Measurements from ENCODE around the gene NGLY1. TPM values are rescaled to one million over a fixed set of nuclear protein-coding genes. Genes with fewer than 3 reads are reported as not detected.
A peak's percentile ranks its signal among the peaks of the same experiment; 100 is the strongest.

Gene NGLY1
- total RNA-seq, 1 experiment from 2014 or later, result 29.4 TPM

DNA sequence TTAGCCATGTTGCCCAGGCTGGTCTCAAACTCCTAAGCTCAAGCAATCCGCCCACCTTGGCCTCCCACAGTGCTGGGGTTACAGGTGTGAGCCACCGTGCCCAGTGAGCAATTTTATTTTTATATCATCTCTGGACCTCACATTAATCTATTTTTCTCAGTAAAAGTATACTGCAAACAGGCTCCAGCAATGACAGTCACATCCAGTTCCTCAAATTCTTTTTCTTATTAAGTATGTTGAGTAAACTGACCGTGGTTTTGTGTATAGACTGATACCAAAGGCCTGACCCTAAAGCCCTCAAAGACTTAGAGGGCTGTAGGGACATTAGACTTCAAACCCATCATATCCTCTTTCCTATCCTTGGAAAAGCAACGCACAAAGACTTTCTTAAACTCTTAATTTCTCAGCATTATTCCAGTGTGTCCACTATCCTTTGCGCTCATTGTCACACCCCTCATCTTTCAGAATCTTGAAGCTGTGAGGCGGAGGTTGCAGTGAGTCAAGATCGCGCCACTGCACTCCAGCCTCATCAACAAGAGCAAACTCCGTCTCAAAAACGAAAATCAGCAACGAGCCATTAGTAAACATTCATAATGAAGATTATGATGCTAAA, 2.0 kb downstream of the NGLY1 start:
- intact Hi-C loops (cut with micrococcal nuclease), result no loop called here
- Histone ChIP-seq H3K27me3 (ENCODE audit: insufficient read depth, low read length) (no peaks in the 10 kb centered on the region), H3K27ac (ENCODE audit: low read depth, low read length) (no peak overlapping the region), H2AFZ (ENCODE audit: low read depth, low read length, poor library complexity, severe bottlenecking) (no peak overlapping the region), H3K36me3 (ENCODE audit: control insufficient read depth in 1 of 2, insufficient read depth in 2 of 2, low read length in 2 of 2) (peaks cover 9 to 19% of the 10 kb centered on the region in 2 experiments; a peak in 3 of 4 replicates), H3K9me3 (ENCODE audit: control insufficient read depth in 1 of 2, insufficient read depth in 1 of 2, low read depth in 1 of 2, low read length in 2 of 2) (no peaks in the 10 kb centered on the region), H3K4me3 (replicated peaks in 1 of 2; ENCODE audit: low read depth in 1 of 2, low read length in 2 of 2) (no peak overlapping the region; a peak in 1 of 4 replicates), H3K9me2 (ENCODE audit: insufficient read depth) (no peaks in the 10 kb centered on the region), H3K9ac (ENCODE audit: low read length) (no peak overlapping the region), H3K4me1 (ENCODE audit: control insufficient read depth in 1 of 2, insufficient read depth in 2 of 2, low read length in 2 of 2) (peaks cover 3 to 19% of the 10 kb centered on the region in 2 experiments; a peak in 2 of 4 replicates), H3K79me2 (ENCODE audit: insufficient read depth, low read length) (peaks cover 40% of the 10 kb centered on the region), H4K20me1 (ENCODE audit: insufficient read depth) (no peaks in the 10 kb centered on the region), H3K4me2 (ENCODE audit: low read length) (peak overlapping the region; percentile 77)
- ATAC-seq, result no peak
- RAD21 ChIA-PET (ENCODE audit: low non-redundant PET in 1 of 2, low total read pairs in 2 of 2, uncharacterized antibody in 2 of 2, unreplicated experiment in 2 of 2), result no interaction called here
- BruUV-seq (replicated peaks), result no TSS peak
- DNase-seq (ENCODE audit: low read depth, low spot score), result no peak
- POLR2A ChIA-PET, result no interaction called here
- CTCF ChIA-PET, result no interaction called here
- TF ChIP-seq TCF7L2 (IDR thresholded peaks at IDR 0.05; ENCODE audit: borderline replicate concordance, extremely low read depth, insufficient read depth, insufficient read length) (no peak), ZFX (IDR thresholded peaks at IDR 0.05) (no peak), SP1 (IDR thresholded peaks at IDR 0.05; ENCODE audit: low read depth) (no peak), ELF1 (IDR thresholded peaks at IDR 0.05; ENCODE audit: borderline replicate concordance, low read depth) (no peak), CBX3 (IDR thresholded peaks at IDR 0.05; ENCODE audit: low read depth) (no peak), EZH2phosphoT487 (IDR thresholded peaks at IDR 0.05; ENCODE audit: borderline replicate concordance) (no peak), RAD21 (IDR thresholded peaks at IDR 0.05; ENCODE audit: low read depth) (no peak), ZNF274 (IDR thresholded peaks at IDR 0.05; ENCODE audit: low read depth, low read length) (no peak), EGR1 (IDR thresholded peaks at IDR 0.05; ENCODE audit: low read depth) (no peak), CEBPB (IDR thresholded peaks at IDR 0.05; ENCODE audit: low read depth) (no peak), EZH2 (IDR thresholded peaks at IDR 0.05) (no peak), SRF (IDR thresholded peaks at IDR 0.05; ENCODE audit: low read depth) (no peak), JUND (IDR thresholded peaks at IDR 0.05) (no peak)
- TF ChIP-seq, protein P1, sequence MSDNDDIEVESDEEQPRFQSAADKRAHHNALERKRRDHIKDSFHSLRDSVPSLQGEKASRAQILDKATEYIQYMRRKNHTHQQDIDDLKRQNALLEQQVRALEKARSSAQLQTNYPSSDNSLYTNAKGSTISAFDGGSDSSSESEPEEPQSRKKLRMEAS (IDR thresholded peaks at IDR 0.05), result no peak
- TF ChIP-seq, protein P2, sequence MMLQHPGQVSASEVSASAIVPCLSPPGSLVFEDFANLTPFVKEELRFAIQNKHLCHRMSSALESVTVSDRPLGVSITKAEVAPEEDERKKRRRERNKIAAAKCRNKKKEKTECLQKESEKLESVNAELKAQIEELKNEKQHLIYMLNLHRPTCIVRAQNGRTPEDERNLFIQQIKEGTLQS (IDR thresholded peaks at IDR 0.05), result no peak
- TF ChIP-seq, protein P3, sequence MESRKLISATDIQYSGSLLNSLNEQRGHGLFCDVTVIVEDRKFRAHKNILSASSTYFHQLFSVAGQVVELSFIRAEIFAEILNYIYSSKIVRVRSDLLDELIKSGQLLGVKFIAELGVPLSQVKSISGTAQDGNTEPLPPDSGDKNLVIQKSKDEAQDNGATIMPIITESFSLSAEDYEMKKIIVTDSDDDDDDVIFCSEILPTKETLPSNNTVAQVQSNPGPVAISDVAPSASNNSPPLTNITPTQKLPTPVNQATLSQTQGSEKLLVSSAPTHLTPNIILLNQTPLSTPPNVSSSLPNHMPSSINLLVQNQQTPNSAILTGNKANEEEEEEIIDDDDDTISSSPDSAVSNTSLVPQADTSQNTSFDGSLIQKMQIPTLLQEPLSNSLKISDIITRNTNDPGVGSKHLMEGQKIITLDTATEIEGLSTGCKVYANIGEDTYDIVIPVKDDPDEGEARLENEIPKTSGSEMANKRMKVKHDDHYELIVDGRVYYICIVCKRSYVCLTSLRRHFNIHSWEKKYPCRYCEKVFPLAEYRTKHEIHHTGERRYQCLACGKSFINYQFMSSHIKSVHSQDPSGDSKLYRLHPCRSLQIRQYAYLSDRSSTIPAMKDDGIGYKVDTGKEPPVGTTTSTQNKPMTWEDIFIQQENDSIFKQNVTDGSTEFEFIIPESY (IDR thresholded peaks at IDR 0.05; ENCODE audit: extremely low read depth, insufficient replicate concordance, low read length), result no peak
- TF ChIP-seq, protein P4, sequence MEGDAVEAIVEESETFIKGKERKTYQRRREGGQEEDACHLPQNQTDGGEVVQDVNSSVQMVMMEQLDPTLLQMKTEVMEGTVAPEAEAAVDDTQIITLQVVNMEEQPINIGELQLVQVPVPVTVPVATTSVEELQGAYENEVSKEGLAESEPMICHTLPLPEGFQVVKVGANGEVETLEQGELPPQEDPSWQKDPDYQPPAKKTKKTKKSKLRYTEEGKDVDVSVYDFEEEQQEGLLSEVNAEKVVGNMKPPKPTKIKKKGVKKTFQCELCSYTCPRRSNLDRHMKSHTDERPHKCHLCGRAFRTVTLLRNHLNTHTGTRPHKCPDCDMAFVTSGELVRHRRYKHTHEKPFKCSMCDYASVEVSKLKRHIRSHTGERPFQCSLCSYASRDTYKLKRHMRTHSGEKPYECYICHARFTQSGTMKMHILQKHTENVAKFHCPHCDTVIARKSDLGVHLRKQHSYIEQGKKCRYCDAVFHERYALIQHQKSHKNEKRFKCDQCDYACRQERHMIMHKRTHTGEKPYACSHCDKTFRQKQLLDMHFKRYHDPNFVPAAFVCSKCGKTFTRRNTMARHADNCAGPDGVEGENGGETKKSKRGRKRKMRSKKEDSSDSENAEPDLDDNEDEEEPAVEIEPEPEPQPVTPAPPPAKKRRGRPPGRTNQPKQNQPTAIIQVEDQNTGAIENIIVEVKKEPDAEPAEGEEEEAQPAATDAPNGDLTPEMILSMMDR (IDR thresholded peaks at IDR 0.05 in 2 of 3, conservative IDR thresholded peaks at IDR 0.05 in 1 of 3; ENCODE audit: borderline replicate concordance in 1 of 3, insufficient read depth in 1 of 3, low read depth in 2 of 3, low read length in 2 of 3), result no peak
- TF ChIP-seq, protein P5, sequence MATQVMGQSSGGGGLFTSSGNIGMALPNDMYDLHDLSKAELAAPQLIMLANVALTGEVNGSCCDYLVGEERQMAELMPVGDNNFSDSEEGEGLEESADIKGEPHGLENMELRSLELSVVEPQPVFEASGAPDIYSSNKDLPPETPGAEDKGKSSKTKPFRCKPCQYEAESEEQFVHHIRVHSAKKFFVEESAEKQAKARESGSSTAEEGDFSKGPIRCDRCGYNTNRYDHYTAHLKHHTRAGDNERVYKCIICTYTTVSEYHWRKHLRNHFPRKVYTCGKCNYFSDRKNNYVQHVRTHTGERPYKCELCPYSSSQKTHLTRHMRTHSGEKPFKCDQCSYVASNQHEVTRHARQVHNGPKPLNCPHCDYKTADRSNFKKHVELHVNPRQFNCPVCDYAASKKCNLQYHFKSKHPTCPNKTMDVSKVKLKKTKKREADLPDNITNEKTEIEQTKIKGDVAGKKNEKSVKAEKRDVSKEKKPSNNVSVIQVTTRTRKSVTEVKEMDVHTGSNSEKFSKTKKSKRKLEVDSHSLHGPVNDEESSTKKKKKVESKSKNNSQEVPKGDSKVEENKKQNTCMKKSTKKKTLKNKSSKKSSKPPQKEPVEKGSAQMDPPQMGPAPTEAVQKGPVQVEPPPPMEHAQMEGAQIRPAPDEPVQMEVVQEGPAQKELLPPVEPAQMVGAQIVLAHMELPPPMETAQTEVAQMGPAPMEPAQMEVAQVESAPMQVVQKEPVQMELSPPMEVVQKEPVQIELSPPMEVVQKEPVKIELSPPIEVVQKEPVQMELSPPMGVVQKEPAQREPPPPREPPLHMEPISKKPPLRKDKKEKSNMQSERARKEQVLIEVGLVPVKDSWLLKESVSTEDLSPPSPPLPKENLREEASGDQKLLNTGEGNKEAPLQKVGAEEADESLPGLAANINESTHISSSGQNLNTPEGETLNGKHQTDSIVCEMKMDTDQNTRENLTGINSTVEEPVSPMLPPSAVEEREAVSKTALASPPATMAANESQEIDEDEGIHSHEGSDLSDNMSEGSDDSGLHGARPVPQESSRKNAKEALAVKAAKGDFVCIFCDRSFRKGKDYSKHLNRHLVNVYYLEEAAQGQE (IDR thresholded peaks at IDR 0.05; ENCODE audit: low read depth), result no peak
